ENCODE results near the gene DUSP14. TPM values are rescaled to one million over a fixed set of nuclear protein-coding genes. Genes with fewer than 3 reads are reported as not detected.
"Not testable (repeated sequence)": the region's sequence is repeated elsewhere in the genome, so short reads cannot be mapped to it uniquely, and the experiment has no call there.

Gene DUSP14
- total and polyA plus RNA-seq, 9 of the 15 experiments (the other 6 are each of a cell fraction or from before 2014, with no cell fraction given) = 20.2 to 74.0 (median 31.8) TPM

- H3K4me3 ChIP-seq; H3K9ac ChIP-seq (ENCODE audit: insufficient read depth in 1 of 2, low read depth in 2 of 2, low read length in 2 of 2); DNase-seq (ENCODE audit: extremely low read depth in 1 of 4, low spot score in 3 of 4); in situ Hi-C loops (cut with MboI); H4K20me1 ChIP-seq (replicated peaks; ENCODE audit: control insufficient read depth, insufficient read depth, low read length); H3K9me1 ChIP-seq (ENCODE audit: control insufficient read depth, insufficient read depth, low read length); H2AFZ ChIP-seq (ENCODE audit: low read depth, low read length); H3K4me2 ChIP-seq (ENCODE audit: insufficient read depth, low read length); CTCF ChIA-PET (ENCODE audit: low intra/inter-chr PET ratio); H3K4me1 ChIP-seq (replicated peaks in 1 of 2; ENCODE audit: control insufficient read depth in 2 of 2, insufficient read depth in 2 of 2, low read length in 2 of 2); intact Hi-C loops (cut with micrococcal nuclease); H3K9me3 ChIP-seq (replicated peaks; ENCODE audit: control insufficient read depth, insufficient read depth, low read depth, low read length); H3K27me3 ChIP-seq (ENCODE audit: control insufficient read depth in 2 of 2, insufficient read depth in 2 of 2, low read length in 2 of 2); H3K27ac ChIP-seq (ENCODE audit: extremely low read depth, low read depth, low read length); ATAC-seq; H3K79me2 ChIP-seq (ENCODE audit: control insufficient read depth, insufficient read depth, low read length); BruUV-seq (replicated peaks); FAIRE-seq; TF ChIP-seq CEBPG (CRISPR knock-in tag; IDR thresholded peaks at IDR 0.05); ATF3 (CRISPR knock-in tag; conservative IDR thresholded peaks at IDR 0.05): not testable (repeated sequence)
- WGBS (ENCODE audit: insufficient coverage, low coverage, missing lambda C conversion rate) = 66% methylated on average over 3 of the region's 3 CpGs
- peaks cover 11% of the 10 kb centered on the region; the same call in 2 of the 3 replicates for H3K36me3 ChIP-seq (ENCODE audit: control insufficient read depth, insufficient read depth, low read length)
- TF ChIP-seq CEBPG (tag; conservative IDR thresholded peaks at IDR 0.05 in 1 of 2, IDR thresholded peaks at IDR 0.05 in 1 of 2) (peak; percentile 14 to 73; a peak in 2 of 4 replicates), ATF3 (IDR thresholded peaks at IDR 0.05) (peak; percentile 61), ATF4 (CRISPR knock-in tag; IDR thresholded peaks at IDR 0.05) (0 out of 2 replicates have a peak, but pooled peaks have one; percentile 11), CEBPB (tag; IDR thresholded peaks at IDR 0.05) (peak; percentile 48; the same call in 1 of the 2 replicates), ZSCAN32 (CRISPR knock-in tag; IDR thresholded peaks at IDR 0.05) (0 out of 2 replicates have a peak, but pooled peaks have one; percentile 45)
- POLR2A ChIA-PET = interaction anchor here (1.5 kb wide), 1 partner anchor 19 kb away, joined by 5 read pairs; no protein-coding TSS in a partner anchor
These were observed 31.9 kb upstream of the DUSP14 start for GRCh38 chr17:37457801-37458200.
